ENCODE measurements around the gene FOXI1.

FOXI1 gene

DNA sequence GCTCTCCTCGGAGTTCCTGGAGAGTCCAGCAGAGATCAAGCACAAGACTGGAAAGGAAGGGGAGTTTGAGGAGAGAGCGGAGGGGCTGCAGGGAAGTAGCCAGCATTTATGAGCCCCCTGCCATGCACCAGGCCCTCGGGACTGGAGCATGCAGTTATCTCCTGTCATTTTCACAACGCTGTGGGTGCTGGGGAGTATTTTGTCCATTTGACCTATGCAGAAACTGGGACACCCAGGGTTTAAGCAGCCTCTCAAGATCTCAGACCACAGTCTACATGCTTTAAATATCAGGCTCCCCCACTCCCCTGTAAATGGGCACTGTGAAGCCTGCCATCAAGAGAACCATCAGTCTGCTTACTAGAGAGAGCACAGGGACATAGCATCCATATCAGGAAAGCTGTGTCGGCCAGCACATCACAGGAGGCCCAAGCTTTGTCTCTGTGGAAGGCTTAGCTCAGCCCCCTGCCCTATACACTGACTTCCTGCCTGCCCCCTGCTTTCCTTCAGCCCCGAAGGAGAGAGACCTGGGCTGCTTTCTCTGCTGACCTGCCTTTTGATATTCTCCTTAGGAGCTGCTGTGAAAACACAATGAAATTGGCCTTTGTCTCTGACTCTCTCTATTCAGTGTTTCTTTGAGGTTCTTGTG, 7.3 kb downstream of the FOXI1 start:
- FAIRE-seq (no peak), DNase-seq (ENCODE audit: insufficient read length) (no peak)
- TF ChIP-seq POLR2AphosphoS5 (IDR thresholded peaks at IDR 0.05; ENCODE audit: low read depth, low read length) (no peak), TAF1 (IDR thresholded peaks at IDR 0.05; ENCODE audit: borderline replicate concordance, low read depth, low read length) (no peak), POLR2A (IDR thresholded peaks at IDR 0.05; ENCODE audit: low read depth, low read length) (no peak)

DNA sequence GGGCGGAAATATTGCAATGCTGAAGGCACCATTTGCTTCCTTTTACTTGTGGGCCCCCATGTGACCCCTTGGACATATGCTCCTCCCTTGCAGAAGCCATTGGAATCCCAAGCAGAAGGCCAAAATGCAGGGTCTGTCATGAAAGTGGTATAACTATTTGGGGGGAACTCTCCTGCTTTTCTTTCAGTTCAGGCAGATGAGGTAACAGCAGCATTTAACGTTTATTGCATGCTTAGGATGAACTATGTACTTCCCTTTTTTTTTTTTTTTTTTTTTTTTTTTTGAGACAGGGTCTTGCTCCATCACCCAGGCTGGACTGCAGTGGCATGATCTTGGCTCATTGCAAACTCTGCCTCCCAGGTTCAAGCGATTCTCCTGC, 7.8 kb downstream of the FOXI1 start:
- TF ChIP-seq POLR2A (IDR thresholded peaks at IDR 0.05; ENCODE audit: low read depth, low read length) (no peak), POLR2AphosphoS5 (IDR thresholded peaks at IDR 0.05; ENCODE audit: low read depth, low read length) (no peak), TAF1 (IDR thresholded peaks at IDR 0.05; ENCODE audit: borderline replicate concordance, low read depth, low read length) (no peak)
- no peak for FAIRE-seq
- no peak for DNase-seq (ENCODE audit: insufficient read length)

DNA sequence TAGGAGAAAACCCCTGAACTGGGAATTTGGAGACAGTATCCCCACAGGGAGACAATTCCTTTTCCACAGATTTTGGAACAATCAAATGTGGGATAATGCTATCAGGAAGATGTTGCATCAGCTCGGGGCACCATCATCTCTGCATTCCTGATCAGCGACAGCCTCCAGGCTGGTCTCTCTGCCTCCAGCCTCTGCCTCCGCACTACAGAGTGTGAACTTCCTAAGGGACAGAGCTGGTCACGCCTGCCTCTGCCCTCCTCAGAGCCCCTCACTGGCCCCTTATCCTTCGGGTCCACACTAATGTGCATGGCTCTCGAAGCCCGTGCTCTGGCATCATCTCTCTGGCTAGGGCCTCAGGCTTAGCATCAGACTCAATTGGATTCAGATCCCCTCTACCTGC, 8.6 kb downstream of the FOXI1 start:
- TF ChIP-seq POLR2A (IDR thresholded peaks at IDR 0.05; ENCODE audit: low read depth, low read length) (no peak), TAF1 (IDR thresholded peaks at IDR 0.05; ENCODE audit: borderline replicate concordance, low read depth, low read length) (no peak), POLR2AphosphoS5 (IDR thresholded peaks at IDR 0.05; ENCODE audit: low read depth, low read length) (no peak)
- DNase-seq (ENCODE audit: insufficient read length) (no peak), FAIRE-seq (no peak)

DNA sequence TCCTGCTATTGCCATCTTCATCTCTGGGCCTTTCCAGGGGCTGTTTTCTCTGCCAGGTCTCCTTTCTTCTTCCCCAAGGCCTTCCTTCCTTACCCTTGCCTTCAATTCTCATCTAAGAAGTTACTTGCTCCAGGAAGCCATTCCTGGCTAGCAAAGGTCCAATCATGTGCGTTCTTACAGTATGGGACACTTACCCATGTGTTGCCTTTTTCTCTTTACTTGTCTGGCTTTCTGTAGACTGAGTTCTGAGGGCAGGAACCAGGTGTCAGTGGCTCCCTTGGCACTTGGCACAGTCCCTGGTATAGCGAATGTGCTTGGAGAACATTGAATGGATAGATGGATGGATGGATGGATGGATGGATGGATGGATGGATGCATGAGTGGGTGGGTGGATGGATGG, 10.2 kb downstream of the FOXI1 start:
- TF ChIP-seq POLR2AphosphoS5 (IDR thresholded peaks at IDR 0.05; ENCODE audit: low read depth, low read length) (no peak), TAF1 (IDR thresholded peaks at IDR 0.05; ENCODE audit: borderline replicate concordance, low read depth, low read length) (no peak), POLR2A (IDR thresholded peaks at IDR 0.05; ENCODE audit: low read depth, low read length) (no peak)
- FAIRE-seq (no peak), DNase-seq (ENCODE audit: insufficient read length) (no peak)

DNA sequence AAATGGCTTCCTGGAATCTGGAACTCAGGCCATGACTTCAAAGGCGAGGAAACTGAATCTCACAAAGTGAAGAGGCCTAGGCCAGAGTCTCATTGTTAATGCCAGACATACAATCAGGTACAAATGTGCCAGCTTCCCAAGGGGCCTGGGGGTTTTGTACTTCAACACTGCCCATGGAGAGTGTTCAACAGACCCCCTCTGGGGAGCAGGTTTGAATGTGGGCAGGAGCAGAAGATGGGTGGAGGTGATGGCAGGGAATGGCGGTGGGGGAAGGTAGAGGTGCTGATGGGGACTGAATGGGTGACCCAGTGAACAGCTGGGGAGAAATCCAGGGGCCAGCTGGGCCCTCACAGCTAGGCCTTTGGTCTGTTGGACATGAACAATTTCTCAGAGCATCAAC, 12.0 kb downstream of the FOXI1 start:
- FAIRE-seq (no peak), DNase-seq (ENCODE audit: insufficient read length) (no peak)
- TF ChIP-seq POLR2A (IDR thresholded peaks at IDR 0.05; ENCODE audit: low read depth, low read length) (no peak), TAF1 (IDR thresholded peaks at IDR 0.05; ENCODE audit: borderline replicate concordance, low read depth, low read length) (no peak), POLR2AphosphoS5 (IDR thresholded peaks at IDR 0.05; ENCODE audit: low read depth, low read length) (no peak)

DNA sequence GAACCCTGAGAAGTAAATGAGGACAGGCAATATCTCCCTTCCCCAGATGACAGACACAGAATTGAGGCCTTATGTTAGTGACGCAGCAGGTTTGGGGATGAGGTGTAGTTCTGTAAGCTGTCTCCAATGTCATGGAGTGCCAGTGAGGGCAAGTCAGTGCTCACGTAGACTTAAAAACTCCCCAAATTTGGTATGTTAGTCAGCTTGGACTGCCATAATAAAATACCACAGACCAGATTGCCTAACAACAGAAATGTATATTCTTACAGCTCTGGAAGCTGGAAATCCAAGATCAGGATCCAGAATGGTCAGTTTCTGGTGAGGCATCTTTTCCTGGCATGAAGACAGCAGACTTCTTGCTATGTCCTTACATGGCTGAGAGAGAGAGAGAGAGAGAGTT, 14.9 kb downstream of the FOXI1 start:
- FAIRE-seq (no peak), DNase-seq (ENCODE audit: insufficient read length) (no peak)
- no peak for TF ChIP-seq POLR2AphosphoS5 (IDR thresholded peaks at IDR 0.05; ENCODE audit: low read depth, low read length)
- TF ChIP-seq POLR2A (IDR thresholded peaks at IDR 0.05; ENCODE audit: low read depth, low read length): no peak
- TF ChIP-seq TAF1 (IDR thresholded peaks at IDR 0.05; ENCODE audit: borderline replicate concordance, low read depth, low read length): no peak

DNA sequence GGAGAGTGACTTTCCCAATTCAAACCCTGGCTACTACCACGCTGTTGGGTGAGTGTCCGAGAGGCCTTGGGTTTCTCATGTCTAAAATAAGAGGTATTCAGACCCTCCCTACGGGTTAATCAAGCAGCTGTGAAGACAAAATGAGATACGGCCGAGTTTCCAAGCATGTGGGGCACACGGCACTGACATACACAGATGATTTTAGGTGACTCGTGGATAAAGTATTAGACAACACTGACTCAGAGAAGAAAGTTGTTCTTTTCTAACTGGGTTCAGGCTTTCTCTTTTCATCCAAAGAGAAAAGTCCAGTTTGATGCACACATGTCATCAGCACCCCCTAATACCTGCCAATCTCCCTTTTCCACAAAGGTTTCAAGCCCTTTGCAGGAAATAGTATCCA, 15.6 kb downstream of the FOXI1 start:
- TF ChIP-seq POLR2AphosphoS5 (IDR thresholded peaks at IDR 0.05; ENCODE audit: low read depth, low read length): no peak
- TF ChIP-seq TAF1 (IDR thresholded peaks at IDR 0.05; ENCODE audit: borderline replicate concordance, low read depth, low read length): no peak
- no peak for TF ChIP-seq POLR2A (IDR thresholded peaks at IDR 0.05; ENCODE audit: low read depth, low read length)

DNA sequence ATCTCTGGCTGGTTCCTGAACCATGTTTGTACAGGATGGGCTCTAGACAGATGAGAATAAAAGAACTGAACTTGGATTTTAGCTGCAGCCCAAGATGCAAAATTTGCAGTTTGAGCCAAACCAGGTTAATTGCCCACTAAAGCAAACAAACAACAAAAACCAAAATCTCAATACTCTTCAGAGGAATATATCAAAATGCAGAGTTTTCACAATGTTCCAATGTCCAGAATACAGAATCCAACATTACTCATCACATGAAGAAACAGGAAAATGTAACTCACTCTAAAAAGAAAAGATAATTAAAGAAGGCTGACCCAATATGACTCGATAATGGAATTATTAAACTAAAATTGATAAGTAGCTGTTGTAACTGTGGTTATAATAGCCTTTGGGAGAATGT, 20.4 kb downstream of the FOXI1 start:
- no peak for TF ChIP-seq POLR2A (IDR thresholded peaks at IDR 0.05; ENCODE audit: low read depth, low read length)
- no peak for DNase-seq (ENCODE audit: insufficient read length)
- FAIRE-seq: no peak

More for the DNA sequence above, 15.6 kb downstream of the FOXI1 start:
- DNase-seq (ENCODE audit: insufficient read length) (no peak), FAIRE-seq (no peak)

DNA sequence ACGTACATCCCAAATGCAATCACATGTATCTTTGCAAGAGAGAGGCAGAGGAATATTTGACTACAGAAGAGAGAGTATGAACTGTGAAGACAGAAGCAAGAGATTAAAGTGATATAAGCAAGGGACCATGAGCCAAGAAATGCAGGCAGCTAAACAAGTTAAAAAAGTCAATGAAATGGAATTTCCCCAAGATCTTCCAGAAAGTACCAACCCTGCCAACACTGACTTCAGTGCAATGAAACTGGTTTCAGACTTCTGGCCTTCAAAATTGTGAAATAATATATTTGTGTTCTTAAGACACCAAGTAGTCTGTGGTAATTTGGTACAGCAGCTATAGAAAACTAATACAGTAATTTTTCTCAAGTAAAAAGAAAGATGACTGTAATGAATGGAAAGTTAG, 20.9 kb downstream of the FOXI1 start:
- FAIRE-seq: no peak
- no peak for DNase-seq (ENCODE audit: insufficient read length)
- TF ChIP-seq TAF1 (IDR thresholded peaks at IDR 0.05; ENCODE audit: borderline replicate concordance, low read depth, low read length): no peak
- TF ChIP-seq POLR2AphosphoS5 (IDR thresholded peaks at IDR 0.05; ENCODE audit: low read depth, low read length): no peak
- no peak for TF ChIP-seq POLR2A (IDR thresholded peaks at IDR 0.05; ENCODE audit: low read depth, low read length)

DNA sequence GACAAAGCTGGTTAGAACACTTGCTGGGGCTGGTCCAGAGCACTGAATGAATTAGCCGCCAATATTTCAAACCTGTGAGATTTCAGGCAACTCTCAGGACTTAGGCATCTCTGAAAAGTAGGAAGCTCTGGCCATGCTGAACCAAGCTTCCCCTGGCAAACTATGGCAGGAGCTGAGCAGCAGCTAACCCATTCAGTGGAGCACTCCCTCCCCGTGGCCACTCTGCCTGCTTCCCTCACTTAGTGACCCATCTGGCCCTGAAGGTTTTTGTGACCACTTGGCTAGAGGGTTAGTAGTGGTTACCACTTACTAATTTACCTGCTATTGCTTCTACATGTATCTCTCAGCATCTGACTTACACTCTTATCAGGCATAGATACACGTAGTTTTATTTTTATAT, 25.5 kb downstream of the FOXI1 start:
- DNase-seq (ENCODE audit: insufficient read length) (no peak), FAIRE-seq (no peak)
- TF ChIP-seq POLR2AphosphoS5 (IDR thresholded peaks at IDR 0.05; ENCODE audit: low read depth, low read length): no peak

DNA sequence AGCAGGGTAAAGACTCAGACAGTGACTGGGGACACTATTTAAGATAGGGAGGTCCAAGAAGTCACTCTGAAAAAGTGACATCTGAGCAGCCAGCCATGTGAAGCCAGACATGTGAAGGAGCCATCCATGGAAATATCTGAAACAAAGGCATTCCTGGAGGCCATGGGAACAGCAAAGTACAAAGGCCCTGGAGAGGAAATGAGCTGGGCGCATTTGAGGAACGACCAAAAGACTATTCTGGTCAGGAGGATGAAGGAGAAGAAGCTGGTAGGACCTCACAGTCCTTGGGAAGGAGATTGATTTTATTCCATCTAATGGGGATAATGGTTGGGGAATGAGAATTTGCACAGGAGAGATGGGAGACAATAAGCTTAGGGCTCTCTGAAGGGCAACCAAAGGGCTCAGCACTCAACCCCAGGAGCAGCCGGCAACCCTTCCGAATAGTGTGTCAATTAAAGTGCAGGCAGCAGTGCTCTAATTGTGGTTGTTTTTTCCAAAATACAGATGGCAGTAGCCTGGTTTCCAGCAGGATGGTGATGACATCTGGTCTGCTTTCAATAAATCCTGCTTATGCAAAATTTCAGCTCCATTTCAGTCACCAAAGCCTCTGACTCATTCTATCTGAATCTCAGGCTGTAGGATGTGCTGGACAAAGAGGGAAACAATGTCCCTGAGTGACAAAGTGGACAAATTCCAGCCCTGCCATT, 26.7 kb downstream of the FOXI1 start:
- no peak for FAIRE-seq

DNA sequence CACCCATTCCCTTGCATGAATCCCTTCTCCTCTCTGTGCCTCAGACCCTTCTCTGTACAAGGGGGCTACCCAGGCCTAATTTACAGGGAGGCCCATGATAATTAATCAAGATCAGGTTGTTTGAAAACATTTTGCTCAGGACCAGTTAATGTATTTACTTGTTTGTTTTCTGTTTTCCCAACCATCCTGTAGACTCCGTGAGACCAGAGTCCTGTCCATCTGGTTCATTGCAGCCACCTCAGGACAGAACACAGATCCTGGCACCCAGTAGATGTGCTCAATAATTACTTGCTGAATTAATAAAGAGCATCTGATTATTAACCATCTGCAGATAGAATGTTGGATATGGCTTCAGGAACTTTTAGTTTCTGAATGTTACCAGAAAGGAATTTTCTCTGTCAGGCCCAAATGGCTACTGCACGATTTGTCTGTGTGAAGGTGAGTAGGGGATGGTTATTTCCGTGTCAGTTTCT, 27.3 kb downstream of the FOXI1 start:
- no peak for DNase-seq (ENCODE audit: insufficient read length)
- no peak for TF ChIP-seq TAF1 (IDR thresholded peaks at IDR 0.05; ENCODE audit: borderline replicate concordance, low read depth, low read length)
- no peak for TF ChIP-seq POLR2AphosphoS5 (IDR thresholded peaks at IDR 0.05; ENCODE audit: low read depth, low read length)
- no peak for TF ChIP-seq POLR2A (IDR thresholded peaks at IDR 0.05; ENCODE audit: low read depth, low read length)
- no peak for FAIRE-seq

More for the DNA sequence above, 26.7 kb downstream of the FOXI1 start:
- DNase-seq (ENCODE audit: insufficient read length): no peak
- TF ChIP-seq POLR2AphosphoS5 (IDR thresholded peaks at IDR 0.05; ENCODE audit: low read depth, low read length): no peak
- TF ChIP-seq TAF1 (IDR thresholded peaks at IDR 0.05; ENCODE audit: borderline replicate concordance, low read depth, low read length): no peak
- no peak for TF ChIP-seq POLR2A (IDR thresholded peaks at IDR 0.05; ENCODE audit: low read depth, low read length)

Data from GM12892 (cell line).